Transverse colon (tissue), 4 donors: ENCODE results near the gene AKR1A1. TPM values are rescaled to one million over a fixed set of nuclear protein-coding genes. Genes with fewer than 3 reads are reported as not detected.
"Not testable (repeated sequence)": the region's sequence is repeated elsewhere in the genome, so short reads cannot be mapped to it uniquely, and the experiment has no call there.

ENCODE experiments used
- DNase-seq: peaks from one replicate; pipeline ENCODE4 v3.0.0-alpha.2; 2019
- H3K27ac ChIP-seq, 4 donors: fragments of 200-600 bp; sonication (generic); 2 replicates each; pipeline ENCODE4 v1.5.1; 2016 to 2018; ENCODE audit warnings: inconsistent platforms in 4 of 4
- H3K27me3 ChIP-seq: fragments of 200-600 bp; sonication (generic); 2 replicates; pipeline ENCODE4 v1.5.1; 2017; ENCODE audit warnings: inconsistent platforms
- H3K36me3 ChIP-seq, 4 donors: fragments of 200-600 bp; sonication (generic); 2 replicates each; pipeline ENCODE4 v1.5.1; 2017 to 2019; ENCODE audit warnings: inconsistent platforms in 4 of 4
- H3K4me1 ChIP-seq, 4 donors: fragments of 200-600 bp; sonication (generic); 2 replicates each; pipeline ENCODE4 v1.5.1; 2017 to 2020; ENCODE audit warnings: inconsistent platforms in 4 of 4
- H3K4me3 ChIP-seq, 4 donors: fragments of 200-600 bp; sonication (generic); 1 replicate in 1 of 4; 2 replicates in 3 of 4; pipeline versions ENCODE4 v1.5.1 to v1.6.1; 2017 to 2019; ENCODE audit warnings: inconsistent platforms in 4 of 4
- H3K9me3 ChIP-seq, 2 donors: fragments of 200-600 bp; sonication (generic); 2 replicates each; pipeline ENCODE4 v1.5.1; 2017 to 2019; ENCODE audit warnings: inconsistent platforms in 2 of 2
- EP300 ChIP-seq: sonication (generic); formaldehyde crosslinking; IDR thresholded peaks from one replicate; pipeline ENCODE4 v1.6.1; 2017; ENCODE audit warnings: antibody characterized with exemption, low read depth
- POLR2A ChIP-seq: fragments of 450-650 bp; IDR thresholded peaks from one replicate; pipeline ENCODE4 v1.6.1; 2016; ENCODE audit warnings: antibody characterized with exemption, mild to moderate bottlenecking, moderate library complexity
- POLR2AphosphoS5 ChIP-seq, 3 donors: sonication (generic); formaldehyde crosslinking; IDR thresholded peaks; one replicate each; pipeline ENCODE4 v1.6.1; 2016; ENCODE audit warnings: antibody characterized with exemption in 3 of 3
- WGBS, 2 donors: methylation state at CpG; one replicate each; pipeline ENCODE4 v1.1.5; 2018; ENCODE audit warnings: low coverage in 1 of 2; 5-methylcytosine and 5-hydroxymethylcytosine counted together
- in situ Hi-C, 4 donors: fragments of 200-750 bp; cut with MboI; loops; one replicate each; pipeline versions ENCODE4 v1.15.0 to v1.15.1; 2017; ENCODE audit warnings: low sequenced_read_pairs in 3 of 4, low pct_ligation_motif_present in 1 of 4, low pct_unique_long_range_greater_than_20kb in 1 of 4
- intact Hi-C: fragments of 100-400 bp; cut with DNase I; formaldehyde crosslinking; loops from one replicate; pipeline ENCODE4 v1.15.1; 2023; ENCODE audit warnings: low total_unique reads
- total RNA-seq, 4 donors: library from RNA; depleted of rRNA; stranded (reverse); fragments of >200 nt; gene quantifications; one replicate each; pipeline ENCODE4 v1.1.0, GENCODE V29; 2016
- TF ChIP-seq, protein P1 (sequence below), 5 experiments: fragments of 200-600 bp in 3 of 5; fragments of 450-650 bp in 2 of 5; sonication (generic) in 3 of 5; IDR thresholded peaks; 1 replicate in 2 of 5; 2 replicates in 3 of 5; pipeline ENCODE4 v1.5.1; 2016 to 2017; ENCODE audit warnings: antibody characterized with exemption in 5 of 5, inconsistent platforms in 3 of 5, mild to moderate bottlenecking in 2 of 5, moderate library complexity in 1 of 5

Gene AKR1A1
- total RNA-seq, 4 donors from 2014 or later = 86.5 to 158 (median 128) TPM

DNA sequence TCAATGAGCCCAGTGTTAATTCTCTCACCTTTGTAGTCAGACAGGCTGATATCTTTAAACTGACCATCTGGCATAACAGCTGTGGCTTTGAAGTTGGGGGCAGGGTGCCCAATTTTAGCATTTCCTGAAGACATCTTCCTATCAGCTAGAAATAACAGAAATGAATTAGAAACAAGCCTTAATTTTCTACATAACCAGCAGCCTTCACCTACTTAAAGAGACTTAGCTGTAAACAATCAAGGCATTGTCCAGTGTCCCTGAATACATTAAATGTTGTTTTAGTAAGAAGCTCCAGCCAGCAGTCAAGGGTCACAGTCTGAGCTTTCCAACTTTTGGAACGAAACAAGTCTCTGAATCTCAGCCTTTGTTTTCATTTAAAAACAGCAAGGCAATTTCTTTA, 31.7 kb upstream of the AKR1A1 start:
- intact Hi-C loops = loop anchor here (5.0 kb wide), 1 partner anchor 33 kb away; the partner anchor contains the start of gene AKR1A1
- H3K36me3 ChIP-seq = peaks cover 0 to 22% (median 7%) of the 10 kb centered on the region in 4 donors
- no peak for TF ChIP-seq EP300
- no peak for TF ChIP-seq POLR2A
- no peak for TF ChIP-seq POLR2AphosphoS5 (IDR thresholded peaks at IDR 0.05)
- TF ChIP-seq, protein P1, sequence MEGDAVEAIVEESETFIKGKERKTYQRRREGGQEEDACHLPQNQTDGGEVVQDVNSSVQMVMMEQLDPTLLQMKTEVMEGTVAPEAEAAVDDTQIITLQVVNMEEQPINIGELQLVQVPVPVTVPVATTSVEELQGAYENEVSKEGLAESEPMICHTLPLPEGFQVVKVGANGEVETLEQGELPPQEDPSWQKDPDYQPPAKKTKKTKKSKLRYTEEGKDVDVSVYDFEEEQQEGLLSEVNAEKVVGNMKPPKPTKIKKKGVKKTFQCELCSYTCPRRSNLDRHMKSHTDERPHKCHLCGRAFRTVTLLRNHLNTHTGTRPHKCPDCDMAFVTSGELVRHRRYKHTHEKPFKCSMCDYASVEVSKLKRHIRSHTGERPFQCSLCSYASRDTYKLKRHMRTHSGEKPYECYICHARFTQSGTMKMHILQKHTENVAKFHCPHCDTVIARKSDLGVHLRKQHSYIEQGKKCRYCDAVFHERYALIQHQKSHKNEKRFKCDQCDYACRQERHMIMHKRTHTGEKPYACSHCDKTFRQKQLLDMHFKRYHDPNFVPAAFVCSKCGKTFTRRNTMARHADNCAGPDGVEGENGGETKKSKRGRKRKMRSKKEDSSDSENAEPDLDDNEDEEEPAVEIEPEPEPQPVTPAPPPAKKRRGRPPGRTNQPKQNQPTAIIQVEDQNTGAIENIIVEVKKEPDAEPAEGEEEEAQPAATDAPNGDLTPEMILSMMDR (IDR thresholded peaks at IDR 0.05) = no peak
- H3K4me1 ChIP-seq = peaks cover 17 to 52% (median 39%) of the 10 kb centered on the region in 4 donors
- H3K9me3 ChIP-seq = no peaks in the 10 kb centered on the region
- no peaks in the 10 kb centered on the region for H3K27me3 ChIP-seq
- peak overlapping the region in 3 of 4 donors; percentile 7 to 34 (median 12) for H3K27ac ChIP-seq
- WGBS, 2 donors = 0 to 19% methylated on average over 1 of the region's 1 CpG
- in situ Hi-C loops = loop anchor here in 1 of 4 donors (10.0 kb wide), 1 partner anchor 46 kb away; no protein-coding TSS in a partner anchor
- DNase-seq = peak; percentile 30
- no peak overlapping the region for H3K4me3 ChIP-seq

DNA sequence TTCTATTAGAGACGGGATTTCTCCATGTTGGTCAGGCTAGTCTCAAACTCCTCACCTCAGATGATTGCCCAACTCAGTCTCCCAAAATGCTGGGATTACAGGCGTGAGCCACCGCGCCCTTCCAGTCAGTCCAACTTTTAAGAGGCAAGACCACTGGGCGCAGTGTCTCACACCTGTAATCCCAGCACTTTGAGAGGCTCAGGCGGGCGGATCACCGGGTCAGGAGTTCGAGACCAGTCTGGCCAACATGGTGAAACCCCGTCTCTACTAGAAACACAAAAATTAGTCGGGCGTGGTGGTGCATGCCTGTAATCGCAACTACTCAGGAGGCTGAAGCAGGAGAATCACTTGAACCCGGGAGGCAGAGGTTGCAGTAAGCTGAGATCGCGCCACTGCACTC, 30.9 kb upstream of the AKR1A1 start:
- not testable (repeated sequence) for DNase-seq, H3K27me3 ChIP-seq, H3K4me3 ChIP-seq, H3K9me3 ChIP-seq
- peaks cover 0 to 13% (median 3%) of the 10 kb centered on the region in 4 donors for H3K36me3 ChIP-seq
- peaks cover 17 to 50% (median 37%) of the 10 kb centered on the region in 4 donors for H3K4me1 ChIP-seq
- intact Hi-C loops = loop anchor here (5.0 kb wide), 1 partner anchor 33 kb away; the partner anchor contains the start of gene AKR1A1
- WGBS, 2 donors = 69 to 80% methylated on average over 1 to 15 of the region's 16 CpGs
- in situ Hi-C loops = loop anchor here in 1 of 4 donors (10.0 kb wide), 1 partner anchor 45 kb away; no protein-coding TSS in a partner anchor
- peak overlapping the region in 2 of 4 donors; percentile 7 to 34 for H3K27ac ChIP-seq

DNA sequence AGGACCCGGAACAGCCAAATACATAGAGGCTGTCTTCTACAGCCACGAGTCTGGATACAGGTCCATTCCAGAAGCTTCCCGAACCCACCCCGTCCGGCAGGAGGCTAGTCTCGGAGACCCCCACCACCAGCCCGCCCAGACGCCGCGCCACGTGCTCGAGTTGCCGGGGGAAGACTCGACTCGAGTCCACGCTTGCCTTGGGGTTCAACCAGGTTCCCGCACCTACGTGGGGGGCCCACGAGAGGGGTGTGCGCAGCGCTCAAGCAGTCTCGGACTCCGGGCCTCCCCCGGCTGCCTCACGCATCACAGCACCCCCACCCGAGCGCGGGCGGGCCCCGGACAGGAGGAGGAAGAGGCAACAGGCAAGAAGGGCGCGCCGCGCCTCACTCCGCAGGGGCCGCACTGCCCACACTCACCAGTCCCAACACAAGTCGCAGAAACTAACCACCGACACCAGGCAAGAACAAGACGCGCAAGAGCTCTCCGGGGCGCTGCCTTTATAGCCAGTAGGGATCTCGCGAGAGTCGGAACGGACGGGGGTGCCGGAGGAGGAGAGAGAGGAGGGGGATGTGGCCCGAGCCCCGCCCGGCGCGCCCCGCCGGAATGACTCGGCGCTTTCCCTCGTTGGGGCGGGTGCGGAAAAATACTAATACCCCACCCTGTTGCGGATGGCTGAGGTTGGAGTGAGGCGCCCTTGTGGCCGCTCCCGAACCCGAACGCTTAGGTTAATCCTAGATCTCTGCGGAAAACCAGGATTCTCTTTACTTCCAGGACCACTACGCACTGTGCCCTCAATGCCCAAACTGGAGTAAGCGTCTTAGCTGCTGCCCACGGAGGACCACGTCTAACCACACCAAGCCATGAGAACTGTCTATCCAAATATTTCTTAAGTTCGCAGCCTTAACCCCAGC, 29.0 kb upstream of the AKR1A1 start, which contains the start of gene PRDX1:
Gene PRDX1 (minus strand): TSS at position 472 of the 911 bp plus-strand sequence. CDS start 2,841 bp downstream, outside the sequence.
- Histone ChIP-seq H3K4me3 (peak within 1 kb of the TSS; percentile 58 to 96 (median 84)), H3K27ac (peak within 1 kb of the TSS; percentile 90 to 99 (median 94)), H3K27me3 (no peaks in the 10 kb centered on the region), H3K9me3 (no peaks in the 10 kb centered on the region), H3K4me1 (peaks cover 6 to 37% (median 30%) of the 10 kb centered on the region in 4 donors), H3K36me3 (peaks cover 0 to 7% (median 2%) of the 10 kb centered on the region in 4 donors)
- peak; percentile 98 for DNase-seq
- WGBS, 2 donors = 0% methylated on average over 60 of the region's 72 CpGs; no CpG with 5 or more reads in 1 of the 2 donors
- intact Hi-C loops (no loop called here), in situ Hi-C loops (no loop called here)
- TF ChIP-seq POLR2A (peak; percentile 100), EP300 (no peak), POLR2AphosphoS5 (IDR thresholded peaks at IDR 0.05) (peak; percentile 100)
- TF ChIP-seq, protein P1 (IDR thresholded peaks at IDR 0.05) = peak in 2 of 5 experiments; percentile 21 to 41

DNA sequence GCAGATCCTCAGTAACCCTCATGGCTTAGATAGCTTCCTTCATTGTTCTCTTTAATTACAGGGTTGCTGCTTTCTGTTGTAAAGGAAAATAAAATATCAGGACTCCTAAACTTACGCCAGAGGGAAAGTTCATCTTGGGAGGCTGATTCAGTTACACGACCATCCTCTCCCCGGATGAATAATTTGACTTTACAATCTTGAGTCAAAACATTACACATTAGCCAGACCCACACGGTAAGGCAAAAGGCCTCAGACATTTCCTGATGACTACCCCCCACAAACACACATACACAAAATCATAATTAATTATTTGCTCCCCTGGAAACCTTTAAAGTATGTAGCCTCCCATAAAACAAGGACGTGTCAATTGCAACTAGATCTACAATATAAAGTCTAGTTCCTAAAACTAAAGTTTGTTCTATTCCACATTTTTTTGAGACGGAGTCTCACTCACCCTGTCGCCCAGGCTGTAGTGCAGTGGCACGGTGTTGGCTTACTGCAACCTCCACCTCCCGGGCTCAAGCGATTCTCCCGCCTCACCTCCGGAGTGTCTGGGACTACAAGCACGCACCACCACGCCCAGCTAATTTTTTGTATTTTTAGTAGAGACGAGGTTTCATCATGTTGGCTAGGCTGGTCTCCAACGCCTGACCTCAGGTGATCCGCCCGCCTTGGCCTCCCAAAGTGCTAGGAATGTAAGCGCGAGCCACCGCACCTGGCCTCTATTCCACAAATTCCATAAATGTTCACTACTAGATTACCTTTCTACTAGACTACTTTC, 28.1 kb upstream of the AKR1A1 start:
- no peaks in the 10 kb centered on the region for H3K36me3 ChIP-seq
- H3K4me1 ChIP-seq = peaks cover 4 to 30% (median 23%) of the 10 kb centered on the region in 4 donors
- in situ Hi-C loops = no loop called here
- no peak for DNase-seq
- 77 to 87% methylated on average over 11 to 21 of the region's 21 CpGs for WGBS, 2 donors
- intact Hi-C loops = no loop called here
- peak overlapping the region; percentile 90 to 99 (median 94) for H3K27ac ChIP-seq
- peak overlapping the region; percentile 48 to 96 (median 66) for H3K4me3 ChIP-seq
- no peak for TF ChIP-seq POLR2A
- TF ChIP-seq POLR2AphosphoS5 (IDR thresholded peaks at IDR 0.05) = no peak
- TF ChIP-seq EP300 = no peak
- TF ChIP-seq, protein P1 (IDR thresholded peaks at IDR 0.05) = no peak
- H3K9me3 ChIP-seq = no peaks in the 10 kb centered on the region
- H3K27me3 ChIP-seq = no peaks in the 10 kb centered on the region

DNA sequence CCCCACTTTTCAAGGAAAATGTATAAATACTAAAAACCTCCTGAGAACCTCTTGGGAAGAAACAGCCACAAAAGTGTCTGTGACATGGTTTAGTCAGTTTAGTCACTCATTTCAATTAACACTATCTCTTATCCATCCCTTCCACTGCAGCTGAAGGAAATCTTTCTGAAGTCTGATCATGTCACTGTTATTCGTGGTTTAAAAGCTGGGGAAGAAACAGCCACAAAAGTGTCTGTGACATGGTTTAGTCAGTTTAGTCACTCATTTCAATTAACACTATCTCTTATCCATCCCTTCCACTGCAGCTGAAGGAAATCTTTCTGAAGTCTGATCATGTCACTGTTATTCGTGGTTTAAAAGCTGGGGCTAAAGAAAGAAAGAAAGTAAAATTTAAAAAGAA, 27.1 kb upstream of the AKR1A1 start:
- intact Hi-C loops, H3K9me3 ChIP-seq, H3K27ac ChIP-seq, H3K27me3 ChIP-seq, H3K4me3 ChIP-seq, H3K36me3 ChIP-seq, in situ Hi-C loops, DNase-seq: not testable (repeated sequence)
- peaks cover 4 to 29% (median 21%) of the 10 kb centered on the region in 4 donors for H3K4me1 ChIP-seq
- WGBS, 2 donors = 62% methylated on average over 2 of the region's 2 CpGs; no CpG with 5 or more reads in 1 of the 2 donors

DNA sequence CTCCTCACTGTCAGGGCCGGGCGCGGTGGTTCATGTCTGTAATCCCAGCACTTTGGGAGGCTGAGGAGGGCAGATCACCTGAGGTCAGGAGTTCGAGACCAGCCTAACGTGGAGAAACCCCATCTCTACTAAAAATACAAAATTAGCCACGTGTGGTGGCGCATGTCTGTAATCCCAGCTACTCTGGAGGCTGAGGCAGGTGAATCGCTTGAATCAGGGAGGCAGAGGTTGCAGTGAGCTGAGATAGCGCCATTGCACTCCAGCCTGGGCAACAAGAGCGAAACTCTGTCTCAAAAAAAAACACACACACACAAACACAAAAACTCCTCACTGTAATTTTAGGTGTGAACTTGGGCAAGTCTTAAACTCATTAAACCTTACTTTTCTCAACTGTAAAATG, 26.7 kb upstream of the AKR1A1 start:
- H3K4me3 ChIP-seq, DNase-seq, H3K36me3 ChIP-seq, intact Hi-C loops, H3K27me3 ChIP-seq, H3K27ac ChIP-seq, in situ Hi-C loops, H3K9me3 ChIP-seq: not testable (repeated sequence)
- WGBS, 2 donors = 93% methylated on average over 3 to 10 of the region's 10 CpGs
- peaks cover 4 to 25% (median 18%) of the 10 kb centered on the region in 4 donors for H3K4me1 ChIP-seq
